ENCODE measurements around the gene CNOT9.

The CNOT9 gene

DNA sequence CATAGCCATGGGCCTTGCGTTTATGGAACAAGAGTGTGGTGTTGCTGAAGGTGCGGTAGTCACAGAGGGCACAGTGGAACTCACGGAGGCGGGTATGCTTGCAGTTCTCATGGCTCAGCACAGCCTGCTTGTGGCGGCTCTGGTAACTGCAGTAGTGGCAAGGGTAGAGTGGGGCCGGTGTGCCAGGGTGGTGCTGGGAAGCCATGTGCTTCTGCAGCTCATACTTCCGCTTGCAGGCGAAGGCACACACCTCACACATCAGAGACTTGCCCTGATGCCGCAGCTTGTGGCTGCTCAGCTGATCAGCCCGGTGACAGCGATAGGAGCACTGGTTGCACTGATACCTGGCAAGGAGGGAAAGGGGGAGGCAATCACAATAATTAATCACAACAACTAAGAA lies 76.1 kb downstream of the CNOT9 start:
- no peaks in the 10 kb centered on the region for H3K9me2 ChIP-seq (replicated peaks; ENCODE audit: low read depth, low read length)
- H3K4me2 ChIP-seq (ENCODE audit: low read depth, low read length, poor library complexity, severe bottlenecking), result no peak overlapping the region
- peaks cover 62% of the 10 kb centered on the region; the same call in 1 of the 2 replicates for H3K36me3 ChIP-seq (ENCODE audit: insufficient read depth, low read length)
- H3K9ac ChIP-seq (ENCODE audit: low read depth, low read length, poor library complexity, severe bottlenecking), result no peak overlapping the region
- H2AFZ ChIP-seq (ENCODE audit: low read length), result no peak overlapping the region
- H3K4me3 ChIP-seq (ENCODE audit: low read length, poor library complexity, severe bottlenecking), result no peak overlapping the region
- no peaks in the 10 kb centered on the region; the same call in 1 of the 2 replicates for H3K79me2 ChIP-seq (ENCODE audit: insufficient read depth, low read length)
- no peaks in the 10 kb centered on the region for H3F3A ChIP-seq (ENCODE audit: low read depth)
- no peaks in the 10 kb centered on the region for H3K4me1 ChIP-seq (ENCODE audit: insufficient read depth, low read length, poor library complexity, severe bottlenecking)
- TF ChIP-seq, protein P1, sequence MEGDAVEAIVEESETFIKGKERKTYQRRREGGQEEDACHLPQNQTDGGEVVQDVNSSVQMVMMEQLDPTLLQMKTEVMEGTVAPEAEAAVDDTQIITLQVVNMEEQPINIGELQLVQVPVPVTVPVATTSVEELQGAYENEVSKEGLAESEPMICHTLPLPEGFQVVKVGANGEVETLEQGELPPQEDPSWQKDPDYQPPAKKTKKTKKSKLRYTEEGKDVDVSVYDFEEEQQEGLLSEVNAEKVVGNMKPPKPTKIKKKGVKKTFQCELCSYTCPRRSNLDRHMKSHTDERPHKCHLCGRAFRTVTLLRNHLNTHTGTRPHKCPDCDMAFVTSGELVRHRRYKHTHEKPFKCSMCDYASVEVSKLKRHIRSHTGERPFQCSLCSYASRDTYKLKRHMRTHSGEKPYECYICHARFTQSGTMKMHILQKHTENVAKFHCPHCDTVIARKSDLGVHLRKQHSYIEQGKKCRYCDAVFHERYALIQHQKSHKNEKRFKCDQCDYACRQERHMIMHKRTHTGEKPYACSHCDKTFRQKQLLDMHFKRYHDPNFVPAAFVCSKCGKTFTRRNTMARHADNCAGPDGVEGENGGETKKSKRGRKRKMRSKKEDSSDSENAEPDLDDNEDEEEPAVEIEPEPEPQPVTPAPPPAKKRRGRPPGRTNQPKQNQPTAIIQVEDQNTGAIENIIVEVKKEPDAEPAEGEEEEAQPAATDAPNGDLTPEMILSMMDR (conservative IDR thresholded peaks at IDR 0.05; ENCODE audit: low read length), result no peak
- TF ChIP-seq EZH2phosphoT487 (IDR thresholded peaks at IDR 0.05; ENCODE audit: borderline replicate concordance), result no peak
- no peaks in the 10 kb centered on the region for H3K27me3 ChIP-seq (ENCODE audit: insufficient read depth, low read length, poor library complexity, severe bottlenecking)
- no peaks in the 10 kb centered on the region for H3K9me3 ChIP-seq (ENCODE audit: insufficient read depth, low read depth, low read length)
- H4K20me1 ChIP-seq (ENCODE audit: insufficient read depth, low read length, poor library complexity, severe bottlenecking), result no peaks in the 10 kb centered on the region

DNA sequence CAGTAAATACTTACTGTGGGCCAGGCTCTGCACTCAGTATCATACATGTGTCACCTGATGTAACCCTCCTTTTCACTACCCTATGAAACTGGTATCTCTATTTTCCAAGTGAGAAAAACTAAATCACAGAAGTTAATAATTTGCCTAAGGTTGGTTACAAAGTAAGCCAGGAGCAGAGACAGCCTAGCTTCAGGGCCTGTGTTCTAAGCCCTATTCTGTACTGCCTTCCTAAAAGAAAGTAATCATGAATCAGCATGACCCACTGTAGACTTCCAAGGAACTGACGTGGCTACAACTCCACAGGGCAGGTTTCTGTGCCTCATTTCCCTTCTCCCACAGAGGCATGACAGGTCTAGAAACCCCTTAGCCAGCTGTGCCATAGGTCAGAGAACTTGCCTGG lies 76.5 kb downstream of the CNOT9 start:
- H4K20me1 ChIP-seq (ENCODE audit: insufficient read depth, low read length, poor library complexity, severe bottlenecking), result no peaks in the 10 kb centered on the region
- no peaks in the 10 kb centered on the region for H3K27me3 ChIP-seq (ENCODE audit: insufficient read depth, low read length, poor library complexity, severe bottlenecking)
- TF ChIP-seq EZH2phosphoT487 (IDR thresholded peaks at IDR 0.05; ENCODE audit: borderline replicate concordance), result no peak
- TF ChIP-seq, protein P1 (conservative IDR thresholded peaks at IDR 0.05; ENCODE audit: low read length), result no peak
- no peaks in the 10 kb centered on the region; the same call in 1 of the 2 replicates for H3K79me2 ChIP-seq (ENCODE audit: insufficient read depth, low read length)
- no peaks in the 10 kb centered on the region for H3K9me3 ChIP-seq (ENCODE audit: insufficient read depth, low read depth, low read length)
- no peak overlapping the region for H2AFZ ChIP-seq (ENCODE audit: low read length)
- no peaks in the 10 kb centered on the region for H3K9me2 ChIP-seq (replicated peaks; ENCODE audit: low read depth, low read length)
- H3K4me1 ChIP-seq (ENCODE audit: insufficient read depth, low read length, poor library complexity, severe bottlenecking), result no peaks in the 10 kb centered on the region
- peaks cover 63% of the 10 kb centered on the region; the same call in 1 of the 2 replicates for H3K36me3 ChIP-seq (ENCODE audit: insufficient read depth, low read length)
- H3F3A ChIP-seq (ENCODE audit: low read depth), result no peaks in the 10 kb centered on the region
- no peak overlapping the region for H3K4me2 ChIP-seq (ENCODE audit: low read depth, low read length, poor library complexity, severe bottlenecking)
- no peak overlapping the region for H3K4me3 ChIP-seq (ENCODE audit: low read length, poor library complexity, severe bottlenecking)
- no peak overlapping the region for H3K9ac ChIP-seq (ENCODE audit: low read depth, low read length, poor library complexity, severe bottlenecking)

Measured in Loucy (cell line).